ENCODE data around the gene LRCH1. TPM values are rescaled to one million over a fixed set of nuclear protein-coding genes. Genes with fewer than 3 reads are reported as not detected.

The LRCH1 gene
- total and polyA plus RNA-seq, 2 experiments from 2014 or later = 4.7 to 5.0 TPM

GRCh38 chr13:46609052-46609451, 56.1 kb downstream of the LRCH1 start:
- Histone ChIP-seq H3K9ac (no peak overlapping the region), H3F3A (ENCODE audit: insufficient read depth) (no peaks in the 10 kb centered on the region), H4K20me1 (ENCODE audit: insufficient read depth) (peaks cover 4% of the 10 kb centered on the region; the same call in 1 of the 2 replicates), H3K4me1 (ENCODE audit: insufficient read depth) (peaks cover 29% of the 10 kb centered on the region), H3K4me2 (ENCODE audit: unreplicated experiment) (no peak overlapping the region), H3K4me3 (no peak overlapping the region), H3K36me3 (ENCODE audit: low read depth) (no peaks in the 10 kb centered on the region), H3K79me2 (ENCODE audit: insufficient read depth) (peaks cover 92% of the 10 kb centered on the region), H2AFZ (no peak overlapping the region), H3K27ac (no peak overlapping the region), H3K9me2 (ENCODE audit: insufficient read depth) (no peaks in the 10 kb centered on the region), H3K9me3 (ENCODE audit: low read depth) (no peaks in the 10 kb centered on the region), H3K27me3 (replicated peaks; ENCODE audit: insufficient read depth) (no peaks in the 10 kb centered on the region)
- no peak for DNase-seq
- WGBS, 2 experiments (ENCODE audit: low coverage in 1 of 2, low lambda C conversion rate in 2 of 2, missing lambda C conversion rate in 2 of 2) = 95 to 99% methylated on average over 4 of the region's 4 CpGs
- no peak for TF ChIP-seq EZH2phosphoT487 (IDR thresholded peaks at IDR 0.05; ENCODE audit: insufficient read depth, low read depth)
- TF ChIP-seq EZH2 (IDR thresholded peaks at IDR 0.05; ENCODE audit: insufficient read depth, poor library complexity, severe bottlenecking) = no peak
- in situ Hi-C loops (cut with MboI) = no loop called here

GRCh38 chr13:46609726-46610125, 56.8 kb downstream of the LRCH1 start:
- H3K4me1 ChIP-seq (ENCODE audit: insufficient read depth) = peaks cover 29% of the 10 kb centered on the region
- peaks cover 92% of the 10 kb centered on the region for H3K79me2 ChIP-seq (ENCODE audit: insufficient read depth)
- H3K9me3 ChIP-seq (ENCODE audit: low read depth) = no peaks in the 10 kb centered on the region
- no peak for TF ChIP-seq EZH2 (IDR thresholded peaks at IDR 0.05; ENCODE audit: insufficient read depth, poor library complexity, severe bottlenecking)
- no peak for TF ChIP-seq EZH2phosphoT487 (IDR thresholded peaks at IDR 0.05; ENCODE audit: insufficient read depth, low read depth)
- H2AFZ ChIP-seq = no peak overlapping the region
- no peaks in the 10 kb centered on the region for H3K27me3 ChIP-seq (replicated peaks; ENCODE audit: insufficient read depth)
- peaks cover 4% of the 10 kb centered on the region; the same call in 1 of the 2 replicates for H4K20me1 ChIP-seq (ENCODE audit: insufficient read depth)
- no peaks in the 10 kb centered on the region for H3K36me3 ChIP-seq (ENCODE audit: low read depth)
- no peak overlapping the region for H3K4me3 ChIP-seq
- WGBS, 2 experiments (ENCODE audit: low coverage in 1 of 2, low lambda C conversion rate in 2 of 2, missing lambda C conversion rate in 2 of 2) = 92 to 94% methylated on average over 6 of the region's 6 CpGs
- H3K9me2 ChIP-seq (ENCODE audit: insufficient read depth) = no peaks in the 10 kb centered on the region
- no peak for DNase-seq
- H3K27ac ChIP-seq = no peak overlapping the region
- no peak overlapping the region for H3K4me2 ChIP-seq (ENCODE audit: unreplicated experiment)
- H3K9ac ChIP-seq = no peak overlapping the region
- in situ Hi-C loops (cut with MboI) = no loop called here
- H3F3A ChIP-seq (ENCODE audit: insufficient read depth) = no peaks in the 10 kb centered on the region

- WGBS, 2 experiments (ENCODE audit: low coverage in 1 of 2, low lambda C conversion rate in 2 of 2, missing lambda C conversion rate in 2 of 2) = 95 to 96% methylated on average over 3 of the region's 3 CpGs
- H4K20me1 ChIP-seq (ENCODE audit: insufficient read depth) = 0 out of 2 replicates have a peak, but pooled peaks cover 4% of the 10 kb centered on the region
- no peaks in the 10 kb centered on the region for H3K9me3 ChIP-seq (ENCODE audit: low read depth)
- H3F3A ChIP-seq (ENCODE audit: insufficient read depth) = no peaks in the 10 kb centered on the region
- no peak for TF ChIP-seq EZH2 (IDR thresholded peaks at IDR 0.05; ENCODE audit: insufficient read depth, poor library complexity, severe bottlenecking)
- no peak for TF ChIP-seq EZH2phosphoT487 (IDR thresholded peaks at IDR 0.05; ENCODE audit: insufficient read depth, low read depth)
- no peaks in the 10 kb centered on the region for H3K36me3 ChIP-seq (ENCODE audit: low read depth)
- H3K4me3 ChIP-seq = no peak overlapping the region
- no peak for DNase-seq
- no peak overlapping the region for H3K4me2 ChIP-seq (ENCODE audit: unreplicated experiment)
- no peak overlapping the region for H3K27ac ChIP-seq
- H3K27me3 ChIP-seq (replicated peaks; ENCODE audit: insufficient read depth) = no peaks in the 10 kb centered on the region
- peaks cover 16% of the 10 kb centered on the region; the same call in 1 of the 2 replicates for H3K4me1 ChIP-seq (ENCODE audit: insufficient read depth)
- no peak overlapping the region for H2AFZ ChIP-seq
- H3K9me2 ChIP-seq (ENCODE audit: insufficient read depth) = no peaks in the 10 kb centered on the region
- H3K9ac ChIP-seq = no peak overlapping the region
- H3K79me2 ChIP-seq (ENCODE audit: insufficient read depth) = peaks cover 90% of the 10 kb centered on the region
- in situ Hi-C loops (cut with MboI) = no loop called here
Observed at GRCh38 chr13:46612267-46612666, 59.3 kb downstream of the LRCH1 start.

- Histone ChIP-seq H3K79me2 (ENCODE audit: insufficient read depth) (peaks cover 90% of the 10 kb centered on the region), H3K4me3 (no peak overlapping the region), H3K36me3 (ENCODE audit: low read depth) (no peaks in the 10 kb centered on the region), H3K27me3 (replicated peaks; ENCODE audit: insufficient read depth) (no peaks in the 10 kb centered on the region), H3K9ac (no peak overlapping the region), H3F3A (ENCODE audit: insufficient read depth) (no peaks in the 10 kb centered on the region), H4K20me1 (ENCODE audit: insufficient read depth) (no peaks in the 10 kb centered on the region; the same call in 1 of the 2 replicates), H2AFZ (no peak overlapping the region), H3K9me2 (ENCODE audit: insufficient read depth) (no peaks in the 10 kb centered on the region), H3K4me1 (ENCODE audit: insufficient read depth) (0 out of 2 replicates have a peak, but pooled peaks cover 12% of the 10 kb centered on the region), H3K4me2 (ENCODE audit: unreplicated experiment) (no peak overlapping the region), H3K9me3 (ENCODE audit: low read depth) (no peaks in the 10 kb centered on the region), H3K27ac (no peak overlapping the region)
- TF ChIP-seq EZH2phosphoT487 (IDR thresholded peaks at IDR 0.05; ENCODE audit: insufficient read depth, low read depth) = no peak
- TF ChIP-seq EZH2 (IDR thresholded peaks at IDR 0.05; ENCODE audit: insufficient read depth, poor library complexity, severe bottlenecking) = no peak
- 98% methylated on average over 8 of the region's 8 CpGs for WGBS, 2 experiments (ENCODE audit: low coverage in 1 of 2, low lambda C conversion rate in 2 of 2, missing lambda C conversion rate in 2 of 2)
- in situ Hi-C loops (cut with MboI) = no loop called here
- no peak for DNase-seq
Observed at GRCh38 chr13:46613409-46614049, 60.6 kb downstream of the LRCH1 start.
